Psoas muscle (tissue), 8 donors: ENCODE results near the gene PCSK7. TPM values are rescaled to one million over a fixed set of nuclear protein-coding genes. Genes with fewer than 3 reads are reported as not detected.
"Not testable (repeated sequence)": the region's sequence is repeated elsewhere in the genome, so short reads cannot be mapped to it uniquely, and the experiment has no call there.

Experiments used
- ATAC-seq, 4 donors: fragments of 200-7000 bp; cut with Tn5 transposase; one replicate each; pipeline ENCODE4 v1.9.1; 2020; ENCODE audit warnings: moderate library complexity in 3 of 4, mild to moderate bottlenecking in 2 of 4
- DNase-seq, 2 donors: peaks; one replicate each; pipeline ENCODE4 v3.0.0-alpha.2; 2020
- H3K27ac ChIP-seq: fragments of 200-600 bp; one replicate; pipeline ENCODE4 v1.8.0; 2022
- H3K27me3 ChIP-seq, 3 donors: fragments of 200-600 bp in 1 of 3; one replicate each; pipeline versions ENCODE4 v1.6.1 to v1.8.0; 2013 to 2022; ENCODE audit warnings: low read length in 2 of 3, mild to moderate bottlenecking in 2 of 3, moderate library complexity in 1 of 3; ENCODE audit not compliant: insufficient read depth in 3 of 3
- H3K36me3 ChIP-seq, 2 donors: fragments of 200-600 bp in 1 of 2; one replicate each; pipeline versions ENCODE4 v1.6.1 to v1.8.0; 2013 to 2022; ENCODE audit warnings: low read depth in 1 of 2, mild to moderate bottlenecking in 1 of 2, moderate library complexity in 1 of 2; ENCODE audit not compliant: insufficient read depth in 1 of 2
- H3K4me1 ChIP-seq: fragments of 200-600 bp; one replicate; pipeline ENCODE4 v1.8.0; 2022
- H3K4me3 ChIP-seq: fragments of 200-600 bp; one replicate; pipeline ENCODE4 v1.8.0; 2022; ENCODE audit warnings: mild to moderate bottlenecking
- H3K9me3 ChIP-seq: fragments of 200-600 bp; one replicate; pipeline ENCODE4 v1.8.0; 2022
- CTCF ChIP-seq: fragments of 200-600 bp; IDR thresholded peaks from one replicate; pipeline ENCODE4 v1.8.0; 2022; ENCODE audit warnings: antibody characterized with exemption
- WGBS, 3 donors: extraction: QIAGEN DNeasy Blood & Tissue Kit; methylation state at CpG; one replicate each; pipeline versions ENCODE4 v1.1.6 to v1.1.7; 2013; 5-methylcytosine and 5-hydroxymethylcytosine counted together
- intact Hi-C, 2 donors: fragments of 100-400 bp; cut with DNase I; formaldehyde crosslinking; loops; one replicate each; pipeline versions ENCODE4 v1.11.0 to v1.14.2; 2022
- polyA plus RNA-seq, 3 donors: library from polyadenylated mRNA; stranded (reverse); fragments of 200-250 nt; gene quantifications; one replicate each; pipeline ENCODE4 v1.2.3, GENCODE V29; 2013
- total RNA-seq, 4 donors: library from RNA; stranded (reverse); fragmentation: NEBNext Ultra II Directional in 2 of 4; extraction: Animal tissue kit (Norgen Biotek cat#: 25700) in 2 of 4; gene quantifications; one replicate each; pipeline versions ENCODE4 v1.2.1 to v1.2.4, GENCODE V29; 2021 to 2023
- donor health status: healthy with polysubstance abuse.
- donor health status: DM: no; HTN: no; CAD: no; lungs with moderate emphysema.
- donor health status: Bipolar disorder and iron deficiency.
- donor health status: healthy.
- donor health status: DM: yes; HTN: yes; CAD: no.
- donor health status: DM: no; HTN: no; CAD: no.
- donor health status: DM: no; HTN: no; CAD: no.
- donor health status: DM: yes; HTN: yes; CAD: no.

PCSK7 gene
- total and polyA plus RNA-seq, 7 donors: 9.9 to 23.6 (median 17.5) TPM

GRCh38 chr11:117210620-117211019, 21.3 kb downstream of the PCSK7 start:
- H3K4me3 ChIP-seq: no peak overlapping the region
- no peaks in the 10 kb centered on the region for H3K4me1 ChIP-seq
- DNase-seq (no peak), ATAC-seq (no peak)
- peaks cover 7 to 43% of the 10 kb centered on the region in 2 donors for H3K36me3 ChIP-seq
- TF ChIP-seq CTCF: no peak
- H3K27ac ChIP-seq: no peak overlapping the region
- no peaks in the 10 kb centered on the region for H3K9me3 ChIP-seq
- intact Hi-C loops: no loop called here
- 95 to 98% (median 96%) methylated on average over 3 of the region's 3 CpGs for WGBS, 3 donors
- no peaks in the 10 kb centered on the region for H3K27me3 ChIP-seq

GRCh38 chr11:117209351-117210125, 22.3 kb downstream of the PCSK7 start:
- intact Hi-C loops: loop anchor here (2.0 to 5.0 kb wide), 2 partner anchors 77 kb away; no protein-coding TSS in a partner anchor
- not testable (repeated sequence) for H3K4me1 ChIP-seq, H3K4me3 ChIP-seq, H3K27ac ChIP-seq, ATAC-seq, DNase-seq, H3K27me3 ChIP-seq, H3K9me3 ChIP-seq
- peaks cover 4 to 43% of the 10 kb centered on the region in 2 donors for H3K36me3 ChIP-seq
- WGBS, 3 donors: 88 to 90% (median 89%) methylated on average over 7 to 8 of the region's 8 CpGs

- H3K9me3 ChIP-seq, ATAC-seq, DNase-seq, H3K4me1 ChIP-seq, H3K4me3 ChIP-seq, H3K27ac ChIP-seq, H3K27me3 ChIP-seq: not testable (repeated sequence)
- peaks cover 0 to 43% of the 10 kb centered on the region in 2 donors for H3K36me3 ChIP-seq
- intact Hi-C loops: loop anchor here (2.0 to 5.0 kb wide), 2 partner anchors 76 kb away; no protein-coding TSS in a partner anchor
- WGBS, 3 donors: 85 to 89% (median 88%) methylated on average over 9 of the region's 13 CpGs
Measured at GRCh38 chr11:117208710-117209109, 23.2 kb downstream of the PCSK7 start.

- H3K27ac ChIP-seq, H3K4me3 ChIP-seq, H3K27me3 ChIP-seq, DNase-seq, H3K9me3 ChIP-seq, ATAC-seq, H3K4me1 ChIP-seq: not testable (repeated sequence)
- H3K36me3 ChIP-seq: peaks cover 0 to 35% of the 10 kb centered on the region in 2 donors
- intact Hi-C loops: loop anchor here in 1 of 2 donors (5.0 kb wide), 1 partner anchor 75 kb away; no protein-coding TSS in a partner anchor
- WGBS, 3 donors: 85 to 97% (median 95%) methylated on average over 5 of the region's 5 CpGs
Measured at GRCh38 chr11:117207481-117207880, 24.4 kb downstream of the PCSK7 start.

GRCh38 chr11:117206859-117207258, 25.0 kb downstream of the PCSK7 start:
- intact Hi-C loops: loop anchor here in 1 of 2 donors (5.0 kb wide), 1 partner anchor 75 kb away; no protein-coding TSS in a partner anchor
- not testable (repeated sequence) for H3K27me3 ChIP-seq, DNase-seq, H3K4me1 ChIP-seq, H3K27ac ChIP-seq, H3K9me3 ChIP-seq, H3K4me3 ChIP-seq
- peak; percentile 22 to 43 (median 32) for ATAC-seq
- WGBS, 3 donors: 85 to 89% (median 88%) methylated on average over 5 to 6 of the region's 11 CpGs
- peaks cover 0 to 33% of the 10 kb centered on the region in 2 donors for H3K36me3 ChIP-seq

- not testable (repeated sequence) for H3K4me3 ChIP-seq, H3K27me3 ChIP-seq, H3K27ac ChIP-seq, ATAC-seq, H3K9me3 ChIP-seq, H3K4me1 ChIP-seq, DNase-seq
- intact Hi-C loops: loop anchor here in 1 of 2 donors (5.0 kb wide), 1 partner anchor 74 kb away; no protein-coding TSS in a partner anchor
- WGBS, 3 donors: 76 to 80% (median 80%) methylated on average over 6 to 8 of the region's 8 CpGs
- peaks cover 0 to 27% of the 10 kb centered on the region in 2 donors for H3K36me3 ChIP-seq
Measured at GRCh38 chr11:117206111-117206510, 25.8 kb downstream of the PCSK7 start.

- DNase-seq (no peak), ATAC-seq (no peak)
- H3K36me3 ChIP-seq: peaks cover 0 to 27% of the 10 kb centered on the region in 2 donors
- intact Hi-C loops: loop anchor here in 1 of 2 donors (5.0 kb wide), 1 partner anchor 73 kb away; no protein-coding TSS in a partner anchor
- no peak for TF ChIP-seq CTCF
- no peaks in the 10 kb centered on the region for H3K9me3 ChIP-seq
- 79 to 90% (median 83%) methylated on average over 10 to 11 of the region's 11 CpGs for WGBS, 3 donors
- H3K27ac ChIP-seq: no peak overlapping the region
- no peaks in the 10 kb centered on the region for H3K27me3 ChIP-seq
- no peak overlapping the region for H3K4me3 ChIP-seq
- no peaks in the 10 kb centered on the region for H3K4me1 ChIP-seq
Measured at GRCh38 chr11:117205211-117205818, 26.6 kb downstream of the PCSK7 start.
